GM12878 (cell line): ENCODE results near the gene KLHL15. TPM values are rescaled to one million over a fixed set of nuclear protein-coding genes. Genes with fewer than 3 reads are reported as not detected.

ENCODE experiments used
- ATAC-seq: fragments of 200-7000 bp; cut with Tn5 transposase; 3 replicates; pipeline ENCODE4 v1.9.1; 2020; ENCODE audit warnings: mild to moderate bottlenecking, moderate library complexity
- BruUV-seq: library from RNA; stranded (reverse); fragments of 400-500 nt; replicated peaks from 2 replicates; lab custom pipeline; 2021; lab: Mats Ljungman, UMichigan
- CTCF ChIA-PET: fragments of 300-600 bp; sonication (Branson Sonifier 250); formaldehyde crosslinking; extraction: SDS; loops from one replicate; lab custom pipeline; 2021; ENCODE audit warnings: inconsistent platforms; lab: Yijun Ruan, JAX
- POLR2A ChIA-PET: fragments of 350-600 bp; formaldehyde crosslinking; extraction: SDS; loops from one replicate; lab custom pipeline; 2021; ENCODE audit warnings: inconsistent platforms; lab: Charles Lee
- RAD21 ChIA-PET: fragments of 300-600 bp; sonication (Branson Sonifier 250); formaldehyde crosslinking; loops from one replicate; lab custom pipeline; 2023; ENCODE audit warnings: antibody characterized with exemption; ENCODE audit not compliant: unreplicated experiment; lab: Charles Lee
- SMC1A ChIA-PET: fragments of 300-600 bp; sonication (Branson Sonifier 250); formaldehyde crosslinking; loops from one replicate; lab custom pipeline; 2023; ENCODE audit not compliant: unreplicated experiment, uncharacterized antibody; lab: Charles Lee
- DNase-seq: peaks from one replicate; pipeline ENCODE4 v3.0.0-alpha.2; 2011; ENCODE audit warnings: low read depth, low spot score
- FAIRE-seq: peaks from 3 replicates; lab custom pipeline; 2011; peaks lifted over from hg19 to GRCh38; lab: Jason Lieb, UNC
- H2AFZ ChIP-seq: 2 replicates; pipeline ENCODE4 v1.6.0; 2011; ENCODE audit warnings: low read depth, low read length, control low read depth; ENCODE audit not compliant: control insufficient read depth
- H3K27ac ChIP-seq: 2 replicates; pipeline ENCODE4 v1.5.1; 2011; ENCODE audit warnings: control low read depth; ENCODE audit not compliant: control insufficient read depth, insufficient read depth
- H3K27me3 ChIP-seq, 2 experiments: replicated peaks in 1 of 2; 2 replicates each; pipeline versions ENCODE4 v1.6.0 to v1.6.1; 2011; ENCODE audit warnings: low read length in 1 of 2; ENCODE audit not compliant: control insufficient read depth in 2 of 2, insufficient read depth in 2 of 2
- H3K36me3 ChIP-seq, 2 experiments: 2 replicates each; pipeline ENCODE4 v1.5.1; 2011; ENCODE audit warnings: low read length in 1 of 2; ENCODE audit not compliant: control insufficient read depth in 2 of 2, insufficient read depth in 2 of 2
- H3K4me1 ChIP-seq: 2 replicates; pipeline ENCODE4 v1.6.1; 2011; ENCODE audit warnings: mild to moderate bottlenecking, low read length, moderate library complexity, mixed read lengths; ENCODE audit not compliant: control insufficient read depth, insufficient read depth
- H3K4me2 ChIP-seq: 2 replicates; pipeline ENCODE4 v1.6.0; 2011; ENCODE audit warnings: control low read depth; ENCODE audit not compliant: control insufficient read depth, insufficient read depth
- H3K4me3 ChIP-seq: fragments of 200-600 bp; sonication (generic); 2 replicates; pipeline ENCODE4 v1.5.1; 2016
- H3K79me2 ChIP-seq: 2 replicates; pipeline ENCODE4 v1.6.0; 2011; ENCODE audit warnings: low read length; ENCODE audit not compliant: control insufficient read depth, insufficient read depth
- H3K9ac ChIP-seq: 2 replicates; pipeline ENCODE4 v1.8.0; 2011; ENCODE audit warnings: low read length, control low read depth, mixed read lengths; ENCODE audit not compliant: control insufficient read depth, insufficient read depth
- H3K9me3 ChIP-seq: replicated peaks from 3 replicates; pipeline ENCODE4 v1.5.1; 2011; ENCODE audit warnings: mild to moderate bottlenecking, low read length; ENCODE audit not compliant: control insufficient read depth, insufficient read depth
- H4K20me1 ChIP-seq: 2 replicates; pipeline ENCODE4 v1.6.0; 2011; ENCODE audit not compliant: control insufficient read depth, insufficient read depth
- ATF3 ChIP-seq: IDR thresholded peaks from 2 replicates; pipeline ENCODE4 v1.6.1; 2011; ENCODE audit warnings: low read depth, mild to moderate bottlenecking, low read length, moderate library complexity, borderline replicate concordance; ENCODE audit errors: extremely low read depth
- CHD1 ChIP-seq: IDR thresholded peaks from 2 replicates; pipeline ENCODE4 v1.6.1; 2012; ENCODE audit warnings: low read depth, low read length, improper control_type of control experiment
- E2F4 ChIP-seq: IDR thresholded peaks from 2 replicates; pipeline ENCODE4 v1.6.1; 2012; ENCODE audit warnings: low read depth, low read length, improper control_type of control experiment
- KDM1A ChIP-seq: fragments of 200-600 bp; sonication (generic); IDR thresholded peaks from 2 replicates; pipeline ENCODE4 v1.6.1; 2016; ENCODE audit warnings: borderline replicate concordance
- MYB ChIP-seq: fragments of 150-350 bp; IDR thresholded peaks from 2 replicates; pipeline ENCODE4 v1.6.1; 2014; ENCODE audit warnings: mild to moderate bottlenecking, low read depth, low read length, borderline replicate concordance
- NFYA ChIP-seq: IDR thresholded peaks from 2 replicates; pipeline ENCODE4 v1.6.1; 2011; ENCODE audit warnings: low read depth, mild to moderate bottlenecking, low read length, improper control_type of control experiment, borderline replicate concordance
- POLR2AphosphoS2 ChIP-seq: IDR thresholded peaks from 2 replicates; pipeline ENCODE4 v1.6.1; 2011; ENCODE audit warnings: low read depth, mild to moderate bottlenecking, low read length, improper control_type of control experiment, moderate library complexity
- YY1 ChIP-seq: IDR thresholded peaks from 2 replicates; pipeline ENCODE4 v1.6.1; 2011; ENCODE audit warnings: low read depth, mild to moderate bottlenecking, low read length
- ZNF207 ChIP-seq: fragments of 450-650 bp; IDR thresholded peaks from 2 replicates; pipeline ENCODE4 v1.6.1; 2014; ENCODE audit warnings: antibody characterized with exemption, mild to moderate bottlenecking, borderline replicate concordance
- WGBS: methylation state at CpG from one replicate; pipeline ENCODE4 v1.1.6; 2016; ENCODE audit warnings: low lambda C conversion rate; ENCODE audit not compliant: insufficient replicate concordance, insufficient coverage; ENCODE audit errors: missing lambda C conversion rate; 5-methylcytosine and 5-hydroxymethylcytosine counted together
- in situ Hi-C: fragments of 300-500 bp; cut with MboI; formaldehyde crosslinking; loops from 9 replicates; pipeline ENCODE4 v1.14.3; 2018; ENCODE audit warnings: mixed read lengths
- intact Hi-C: fragments of 100-400 bp; cut with micrococcal nuclease; formaldehyde crosslinking; loops from one replicate; pipeline ENCODE4 v1.14.2; 2022; ENCODE audit not compliant: unreplicated experiment
- polyA plus RNA-seq, 11 experiments: library from polyadenylated mRNA; depleted of rRNA in 4 of 11; unstranded in 6 of 11; stranded (reverse) in 5 of 11; fragments of >200 nt; fragmentation: Nextera tagmentation in 4 of 11; fragmentation: Illumina TruSeq in 1 of 11; extraction: Ambion mirVana in 4 of 11; extraction: Trizol in 1 of 11; gene quantifications; 1 replicate in 1 of 11; 2 replicates in 10 of 11; pipeline versions ENCODE4 v1.2.1 to v1.2.3, GENCODE V29; 2011 to 2016; ENCODE audit warnings: inconsistent platforms in 2 of 11, missing spikeins in 2 of 11, low read depth in 1 of 11
- total RNA-seq, 4 experiments: library from RNA; depleted of rRNA in 3 of 4; stranded (reverse); fragments of >200 nt in 3 of 4; fragmentation: Illumina TruSeq in 1 of 4; extraction: Trizol in 1 of 4; gene quantifications; 2 replicates each; pipeline versions ENCODE4 v1.2.1 to v1.2.3, GENCODE V29; 2013 to 2021

KLHL15 gene
- total and polyA plus RNA-seq, 10 of the 15 experiments (the other 5 are each of a cell fraction or from before 2014, with no cell fraction given): 1.4 to 7.0 (median 3.7) TPM

- intact Hi-C loops: loop anchor here (5.0 kb wide), 1 partner anchor 113 kb away; the partner anchor contains the start of genes APOO and CXorf58
- H3K4me3 ChIP-seq: peak overlapping the region; percentile 52; the same call in 1 of the 2 replicates
These were observed 6.6 kb downstream of the KLHL15 start for GRCh38 chrX:24020306-24020876.

More at GRCh38 chrX:24020306-24020876, 6.6 kb downstream of the KLHL15 start:
- no peak for DNase-seq
- TF ChIP-seq YY1 (no peak), POLR2AphosphoS2 (no peak), NFYA (no peak), ATF3 (no peak), KDM1A (no peak), MYB (no peak), E2F4 (no peak), ZNF207 (no peak), CHD1 (no peak)
- no peaks in the 10 kb centered on the region for H3K4me1 ChIP-seq
- H2AFZ ChIP-seq: no peak overlapping the region
- 35% methylated on average over 3 of the region's 3 CpGs for WGBS
- peaks cover 74% of the 10 kb centered on the region for H3K79me2 ChIP-seq
- no peaks in the 10 kb centered on the region for H3K36me3 ChIP-seq
- FAIRE-seq: no peak
- H3K9ac ChIP-seq: no peak overlapping the region
- no peaks in the 10 kb centered on the region for H3K27me3 ChIP-seq
- no peak for ATAC-seq
- BruUV-seq: no TSS peak
- no peaks in the 10 kb centered on the region; the same call in 2 of the 3 replicates for H3K9me3 ChIP-seq
- ChIA-PET CTCF (interaction anchor here (1.2 kb wide), 2 partner anchors 33 to 35 kb away, joined by 3 to 4 read pairs; partner anchors contain the start of gene EIF2S3), SMC1A (interaction anchor here (0.8 to 3.5 kb wide), 2 partner anchors 34 to 119 kb away, joined by 3 to 12 read pairs; partner anchors contain the start of gene EIF2S3), RAD21 (interaction anchor here (0.7 to 2.5 kb wide), 5 partner anchors 15 to 36 kb away, joined by 3 to 10 read pairs (median 5); partner anchors contain the start of gene EIF2S3), POLR2A (interaction anchor here (0.5 to 1.2 kb wide), 4 partner anchors 10 to 1052 kb away, joined by 3 to 6 read pairs (median 4); partner anchors contain the start of gene EIF2S3)
- peak overlapping the region; percentile 55 for H3K4me2 ChIP-seq
- no peaks in the 10 kb centered on the region for H4K20me1 ChIP-seq
- in situ Hi-C loops: no loop called here
- H3K27ac ChIP-seq: no peak overlapping the region
